ENCODE results near the gene MOB3A. TPM values are rescaled to one million over a fixed set of nuclear protein-coding genes. Genes with fewer than 3 reads are reported as not detected.

Gene MOB3A
- total and polyA plus RNA-seq, 9 of the 15 experiments (the other 6 are each of a cell fraction or from before 2014, with no cell fraction given): 1.1 to 24.1 (median 6.0) TPM

DNA sequence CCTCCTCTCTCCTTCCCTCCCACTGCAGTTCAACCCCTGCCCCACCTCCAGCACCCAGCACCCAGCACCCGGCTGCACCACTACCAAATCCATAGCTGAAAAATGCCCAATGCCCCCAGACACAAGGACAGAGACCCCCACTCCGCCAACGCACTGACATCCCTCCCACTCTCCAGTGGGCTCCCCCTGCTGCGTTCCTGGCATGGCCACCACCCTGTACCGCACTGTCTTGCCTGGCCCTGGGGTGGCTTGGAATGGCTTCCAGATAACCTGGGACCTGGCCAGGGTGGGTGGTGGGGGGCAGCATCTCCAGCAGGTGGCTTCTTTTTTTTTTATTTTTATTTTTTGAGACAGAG, 39.3 kb downstream of the MOB3A start (continued):
- no peak for TF ChIP-seq ZNF282 (CRISPR knock-in tag; IDR thresholded peaks at IDR 0.05)
- no peak for TF ChIP-seq TGIF2 (CRISPR knock-in tag; IDR thresholded peaks at IDR 0.05)
- 0 out of 2 replicates have a peak, but pooled peaks have one; percentile 69 for TF ChIP-seq DMBX1 (CRISPR knock-in tag; IDR thresholded peaks at IDR 0.05; ENCODE audit: borderline replicate concordance)
- no peak for TF ChIP-seq ZNF76 (CRISPR knock-in tag; IDR thresholded peaks at IDR 0.05; ENCODE audit: borderline replicate concordance)
- no peak for TF ChIP-seq NR4A1 (CRISPR knock-in tag; IDR thresholded peaks at IDR 0.05)
- TF ChIP-seq NR4A1 (tag; IDR thresholded peaks at IDR 0.05): peak; percentile 36; the same call in 1 of the 2 replicates
- TF ChIP-seq ZBTB7A (IDR thresholded peaks at IDR 0.05; ENCODE audit: borderline replicate concordance, control insufficient read depth, low read depth, low read length): peak; percentile 40; the same call in 1 of the 2 replicates
- no peak for TF ChIP-seq CBX3 (IDR thresholded peaks at IDR 0.05; ENCODE audit: borderline replicate concordance in 1 of 2, low read length in 2 of 2)
- TF ChIP-seq ZNF584 (CRISPR knock-in tag; IDR thresholded peaks at IDR 0.05; ENCODE audit: low read depth): no peak
- TF ChIP-seq RAD21 (CRISPR knock-in tag; conservative IDR thresholded peaks at IDR 0.05 in 1 of 2, IDR thresholded peaks at IDR 0.05 in 1 of 2): no peak
- no peak for TF ChIP-seq NR0B1 (IDR thresholded peaks at IDR 0.05; ENCODE audit: partially characterized antibody)

Data from K562 (cell line).